Coronary artery (tissue), 2 donors: ENCODE measurements around the gene BRINP3.

Experiments
- DNase-seq: peaks from one replicate; pipeline ENCODE4 v3.0.0-alpha.2; 2017; ENCODE audit warnings: low spot score
- H3K27ac ChIP-seq, 2 donors: fragments of 200-600 bp; sonication (generic); one replicate each; pipeline ENCODE4 v1.5.1; 2016 to 2019
- H3K4me3 ChIP-seq: fragments of 200-600 bp; sonication (generic); 2 replicates; pipeline ENCODE4 v1.5.1; 2016; ENCODE audit warnings: mild to moderate bottlenecking, moderate library complexity
- CTCF ChIP-seq: fragments of 200-600 bp; sonication (generic); IDR thresholded peaks from one replicate; pipeline ENCODE4 v1.5.1; 2019; ENCODE audit warnings: antibody characterized with exemption

Gene BRINP3

GRCh38 chr1:190192627-190193026, 285.0 kb downstream of the BRINP3 start:
- H3K27ac ChIP-seq: no peak overlapping the region
- DNase-seq: no peak
- H3K4me3 ChIP-seq: no peak overlapping the region
- TF ChIP-seq CTCF: no peak

GRCh38 chr1:190183588-190183987, 294.1 kb downstream of the BRINP3 start:
- Histone ChIP-seq H3K4me3 (no peak overlapping the region), H3K27ac (no peak overlapping the region)
- TF ChIP-seq CTCF: no peak
- DNase-seq: no peak

- DNase-seq: no peak
- no peak for TF ChIP-seq CTCF
- no peak overlapping the region for H3K4me3 ChIP-seq
- no peak overlapping the region for H3K27ac ChIP-seq
Observed at GRCh38 chr1:190179817-190180216, 297.8 kb downstream of the BRINP3 start.

- DNase-seq: no peak
- no peak for TF ChIP-seq CTCF
- H3K27ac ChIP-seq: no peak overlapping the region
- no peak overlapping the region for H3K4me3 ChIP-seq
Observed at GRCh38 chr1:190178827-190179226, 298.8 kb downstream of the BRINP3 start.

- no peak for TF ChIP-seq CTCF
- no peak for DNase-seq
- no peak overlapping the region for H3K27ac ChIP-seq
- H3K4me3 ChIP-seq: no peak overlapping the region
Observed at GRCh38 chr1:190177555-190177954, 300.1 kb downstream of the BRINP3 start.

GRCh38 chr1:190176776-190177175, 300.9 kb downstream of the BRINP3 start:
- Histone ChIP-seq H3K4me3 (no peak overlapping the region), H3K27ac (no peak overlapping the region)
- DNase-seq: no peak
- no peak for TF ChIP-seq CTCF

GRCh38 chr1:190175320-190175719, 302.3 kb downstream of the BRINP3 start:
- no peak for TF ChIP-seq CTCF
- Histone ChIP-seq H3K4me3 (no peak overlapping the region), H3K27ac (no peak overlapping the region)
- no peak for DNase-seq
